Posterior cingulate gyrus (tissue), 11 donors: ENCODE results near the gene PSMA7.
A peak's percentile ranks its signal among the peaks of the same experiment; 100 is the strongest.
"Not testable (repeated sequence)": the region's sequence is repeated elsewhere in the genome, so short reads cannot be mapped to it uniquely, and the experiment has no call there.

Source experiments
- DNase-seq, 10 donors: peaks; one replicate each; pipeline versions ENCODE4 v3.0.0 to v3.0.0-alpha.2; 2020 to 2021; ENCODE audit warnings: mixed read lengths in 3 of 10
- intact Hi-C: fragments of 100-400 bp; cut with DNase I; formaldehyde crosslinking; loops from one replicate; pipeline ENCODE4 v1.15.1; 2023

Gene PSMA7

GRCh38 chr20:62157387-62158087 is 14.3 kb upstream of the PSMA7 start:
- intact Hi-C loops, result loop anchor here (5.0 kb wide), 1 partner anchor 145 kb away; no protein-coding TSS in a partner anchor
- DNase-seq, result peak in 2 of 10 donors; percentile 41 to 66

GRCh38 chr20:62156592-62157386 is 13.6 kb upstream of the PSMA7 start:
- intact Hi-C loops, result loop anchor here (5.0 kb wide), 1 partner anchor 144 kb away; no protein-coding TSS in a partner anchor
- peak in 8 of 10 donors; percentile 50 to 94 (median 66) for DNase-seq

GRCh38 chr20:62156254-62156556 is 13.0 kb upstream of the PSMA7 start:
- DNase-seq, result no peak
- intact Hi-C loops, result loop anchor here (5.0 kb wide), 1 partner anchor 144 kb away; no protein-coding TSS in a partner anchor

GRCh38 chr20:62155428-62156253 is 12.4 kb upstream of the PSMA7 start:
- DNase-seq, result no peak
- intact Hi-C loops, result loop anchor here (5.0 kb wide), 1 partner anchor 143 kb away; no protein-coding TSS in a partner anchor

- intact Hi-C loops, result no loop called here
Measured at GRCh38 chr20:62151835-62152364, 8.7 kb upstream of the PSMA7 start.

GRCh38 chr20:62151225-62151624 is 8.0 kb upstream of the PSMA7 start:
- no peak for DNase-seq
- intact Hi-C loops, result no loop called here

More at GRCh38 chr20:62151835-62152364, 8.7 kb upstream of the PSMA7 start:
- DNase-seq, result no peak

GRCh38 chr20:62150310-62150575 is 7.0 kb upstream of the PSMA7 start:
- DNase-seq, result no peak
- intact Hi-C loops, result no loop called here

- DNase-seq, result peak in 3 of 10 donors; percentile 26 to 85 (median 26)
- intact Hi-C loops, result no loop called here
Measured at GRCh38 chr20:62149532-62150309, 6.5 kb upstream of the PSMA7 start.

GRCh38 chr20:62148908-62149314 is 5.7 kb upstream of the PSMA7 start:
- intact Hi-C loops, result no loop called here
- DNase-seq, result peak in 1 of 10 donors; percentile 85

- intact Hi-C loops, DNase-seq: not testable (repeated sequence)
Measured at GRCh38 chr20:62148383-62148782, 5.2 kb upstream of the PSMA7 start.

- no peak for DNase-seq
- intact Hi-C loops, result no loop called here
Measured at GRCh38 chr20:62147528-62147927, 4.3 kb upstream of the PSMA7 start.

GRCh38 chr20:62147125-62147524 is 3.9 kb upstream of the PSMA7 start:
- DNase-seq, result no peak
- intact Hi-C loops, result no loop called here

- DNase-seq, result no peak
- intact Hi-C loops, result no loop called here
Measured at GRCh38 chr20:62146019-62146755, 3.0 kb upstream of the PSMA7 start.

- intact Hi-C loops, result no loop called here
- DNase-seq, result no peak
Measured at GRCh38 chr20:62145688-62146018, 2.5 kb upstream of the PSMA7 start.

GRCh38 chr20:62143957-62144825 is 997 bp upstream of the PSMA7 start:
- peak; percentile 32 to 95 (median 62) for DNase-seq
- intact Hi-C loops, result loop anchor here (1.0 to 5.0 kb wide), 2 partner anchors 22 to 38 kb away; partner anchors contain the start of genes LSM14B and MTG2

- intact Hi-C loops, result loop anchor here (1.0 to 5.0 kb wide), 2 partner anchors 20 to 40 kb away; partner anchors contain the start of genes LSM14B and MTG2
- peak in 1 of 10 donors; percentile 15 for DNase-seq
Measured at GRCh38 chr20:62142252-62143080, 728 bp downstream of the PSMA7 start.
